ENCODE measurements around the gene PDIA6. TPM values are rescaled to one million over a fixed set of nuclear protein-coding genes. Genes with fewer than 3 reads are reported as not detected.

The PDIA6 gene
- total RNA-seq, 3 donors from 2014 or later = 121 to 168 (median 126) TPM

- H3K4me3 ChIP-seq = no peak overlapping the region
- TF ChIP-seq, protein P1, sequence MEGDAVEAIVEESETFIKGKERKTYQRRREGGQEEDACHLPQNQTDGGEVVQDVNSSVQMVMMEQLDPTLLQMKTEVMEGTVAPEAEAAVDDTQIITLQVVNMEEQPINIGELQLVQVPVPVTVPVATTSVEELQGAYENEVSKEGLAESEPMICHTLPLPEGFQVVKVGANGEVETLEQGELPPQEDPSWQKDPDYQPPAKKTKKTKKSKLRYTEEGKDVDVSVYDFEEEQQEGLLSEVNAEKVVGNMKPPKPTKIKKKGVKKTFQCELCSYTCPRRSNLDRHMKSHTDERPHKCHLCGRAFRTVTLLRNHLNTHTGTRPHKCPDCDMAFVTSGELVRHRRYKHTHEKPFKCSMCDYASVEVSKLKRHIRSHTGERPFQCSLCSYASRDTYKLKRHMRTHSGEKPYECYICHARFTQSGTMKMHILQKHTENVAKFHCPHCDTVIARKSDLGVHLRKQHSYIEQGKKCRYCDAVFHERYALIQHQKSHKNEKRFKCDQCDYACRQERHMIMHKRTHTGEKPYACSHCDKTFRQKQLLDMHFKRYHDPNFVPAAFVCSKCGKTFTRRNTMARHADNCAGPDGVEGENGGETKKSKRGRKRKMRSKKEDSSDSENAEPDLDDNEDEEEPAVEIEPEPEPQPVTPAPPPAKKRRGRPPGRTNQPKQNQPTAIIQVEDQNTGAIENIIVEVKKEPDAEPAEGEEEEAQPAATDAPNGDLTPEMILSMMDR (IDR thresholded peaks at IDR 0.05) = no peak
- intact Hi-C loops (cut with DNase I, micrococcal nuclease) = no loop called here
- DNase-seq (no peak), ATAC-seq (no peak)
- H3K9me3 ChIP-seq = no peaks in the 10 kb centered on the region
- no peaks in the 10 kb centered on the region for H3K4me1 ChIP-seq (ENCODE audit: low read depth)
- H3K36me3 ChIP-seq (ENCODE audit: low read depth) = no peaks in the 10 kb centered on the region
Measured at GRCh38 chr2:10828346-10828745, 15.8 kb upstream of the PDIA6 start.

DNA sequence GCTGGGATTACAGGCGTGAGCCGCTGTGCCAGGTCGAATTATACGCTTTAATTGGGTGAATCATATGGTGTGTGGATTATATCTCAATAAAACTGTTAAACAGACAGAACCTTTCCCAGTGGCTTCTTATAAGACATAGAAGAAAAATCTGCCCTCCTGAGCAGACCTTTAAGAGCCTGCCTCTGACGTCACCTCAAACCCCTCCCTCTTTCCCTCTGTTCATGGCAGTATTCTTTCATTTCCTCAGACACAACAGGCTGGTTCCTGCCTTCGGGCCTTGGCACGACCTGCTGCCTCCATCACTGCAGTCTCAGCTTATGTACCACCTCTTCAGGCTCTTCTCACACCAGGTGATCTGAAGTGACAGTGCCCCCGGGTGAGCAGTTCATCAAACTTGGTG, 14.0 kb upstream of the PDIA6 start:
- no peak for DNase-seq
- TF ChIP-seq, protein P1 (IDR thresholded peaks at IDR 0.05) = no peak
- no peak for ATAC-seq

DNA sequence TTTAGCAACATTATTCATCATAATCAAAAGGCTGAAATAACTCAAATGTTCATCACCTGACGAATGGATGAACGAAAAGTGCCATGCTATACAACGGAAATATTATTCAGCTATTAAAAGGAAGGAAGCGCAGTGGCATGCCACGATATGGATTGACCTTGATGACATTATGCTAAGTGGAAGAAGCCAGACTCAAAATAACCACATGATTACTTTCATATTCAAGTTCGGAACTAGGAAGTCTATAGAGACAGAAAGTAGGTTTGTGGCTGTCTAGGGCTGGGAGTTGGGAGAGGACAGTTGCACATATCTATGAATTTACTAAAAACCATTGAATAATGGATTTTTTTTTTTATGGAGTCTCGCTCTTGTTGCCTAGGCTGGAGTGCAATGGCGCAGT, 13.4 kb upstream of the PDIA6 start:
- Histone ChIP-seq H3K36me3 (ENCODE audit: low read depth) (no peaks in the 10 kb centered on the region), H3K4me1 (ENCODE audit: low read depth) (no peaks in the 10 kb centered on the region), H3K9me3 (no peaks in the 10 kb centered on the region), H3K4me3 (no peak overlapping the region)
- no peak for DNase-seq
- ATAC-seq = no peak
- intact Hi-C loops (cut with DNase I, micrococcal nuclease) = no loop called here
- TF ChIP-seq, protein P1 (IDR thresholded peaks at IDR 0.05) = no peak

More for the DNA sequence above, 14.0 kb upstream of the PDIA6 start:
- Histone ChIP-seq H3K36me3 (ENCODE audit: low read depth) (no peaks in the 10 kb centered on the region), H3K9me3 (no peaks in the 10 kb centered on the region), H3K4me3 (no peak overlapping the region), H3K4me1 (ENCODE audit: low read depth) (no peaks in the 10 kb centered on the region)
- intact Hi-C loops (cut with DNase I, micrococcal nuclease) = no loop called here

- intact Hi-C loops (cut with DNase I, micrococcal nuclease) = no loop called here
- TF ChIP-seq, protein P1 (IDR thresholded peaks at IDR 0.05) = no peak
- DNase-seq (no peak), ATAC-seq (no peak)
- no peaks in the 10 kb centered on the region for H3K36me3 ChIP-seq (ENCODE audit: low read depth)
- H3K4me1 ChIP-seq (ENCODE audit: low read depth) = no peaks in the 10 kb centered on the region
- H3K9me3 ChIP-seq = no peaks in the 10 kb centered on the region
- H3K4me3 ChIP-seq = no peak overlapping the region
Measured at GRCh38 chr2:10824191-10824590, 11.6 kb upstream of the PDIA6 start.

- intact Hi-C loops (cut with DNase I, micrococcal nuclease) = no loop called here
- H3K4me1 ChIP-seq (ENCODE audit: low read depth) = no peaks in the 10 kb centered on the region
- DNase-seq (no peak), ATAC-seq (peak; percentile 62)
- no peaks in the 10 kb centered on the region for H3K9me3 ChIP-seq
- TF ChIP-seq, protein P1 (IDR thresholded peaks at IDR 0.05) = no peak
- no peaks in the 10 kb centered on the region for H3K36me3 ChIP-seq (ENCODE audit: low read depth)
- H3K4me3 ChIP-seq = no peak overlapping the region
Measured at GRCh38 chr2:10820978-10821695, 8.6 kb upstream of the PDIA6 start.

Data from mucosa of descending colon (tissue), 3 donors.